K562 (cell line): ENCODE measurements around the gene FKBP11. TPM values are rescaled to one million over a fixed set of nuclear protein-coding genes. Genes with fewer than 3 reads are reported as not detected.
A peak's percentile ranks its signal among the peaks of the same experiment; 100 is the strongest.

Experiments used
- ATAC-seq: fragments of 200-7000 bp; cut with Tn5 transposase; 3 replicates; pipeline ENCODE4 v1.9.1; 2020; ENCODE audit warnings: moderate library complexity
- BruUV-seq: library from RNA; stranded (reverse); fragments of 400-500 nt; replicated peaks from 2 replicates; lab custom pipeline; 2021; lab: Mats Ljungman, UMichigan
- CTCF ChIA-PET: fragments of 300-600 bp; formaldehyde crosslinking; extraction: SDS; loops from one replicate; lab custom pipeline; 2021; ENCODE audit warnings: low intra/inter-chr PET ratio; lab: Yijun Ruan, JAX
- POLR2A ChIA-PET: fragments of 300-600, 350-650 bp; sonication (Branson Sonifier 250); formaldehyde crosslinking; extraction: SDS; loops from one replicate; lab custom pipeline; 2021; ENCODE audit warnings: antibody characterized with exemption, inconsistent platforms; lab: Yijun Ruan, JAX
- DNase-seq, 4 experiments: peaks; one replicate each; pipeline versions ENCODE4 v3.0.0 to v3.0.0-alpha.2; 2011 to 2018; ENCODE audit warnings: low spot score in 3 of 4, mixed read lengths in 3 of 4; ENCODE audit errors: extremely low read depth in 1 of 4
- FAIRE-seq: peaks from 2 replicates; lab custom pipeline; 2011; peaks lifted over from hg19 to GRCh38; lab: Jason Lieb, UNC
- H2AFZ ChIP-seq: 2 replicates; pipeline ENCODE4 v1.6.0; 2011; ENCODE audit warnings: low read depth, low read length, control low read depth, inconsistent platforms
- H3K27ac ChIP-seq: fragments of 200-600 bp; 3 replicates; pipeline ENCODE4 v1.8.0; 2011; ENCODE audit warnings: low read depth, mild to moderate bottlenecking, control low read depth, inconsistent platforms, low read length, moderate library complexity, mixed read lengths; ENCODE audit errors: extremely low read depth
- H3K27me3 ChIP-seq, 2 experiments: fragments of 300-600 bp in 1 of 2; 2 replicates in 1 of 2; 3 replicates in 1 of 2; pipeline versions ENCODE4 v1.6.0 to v1.8.0; 2011; ENCODE audit warnings: inconsistent platforms in 2 of 2, low read length in 2 of 2, mild to moderate bottlenecking in 1 of 2, mixed read lengths in 1 of 2, moderate library complexity in 1 of 2; ENCODE audit not compliant: control insufficient read depth in 2 of 2, insufficient read depth in 2 of 2
- H3K36me3 ChIP-seq: fragments of 300-600 bp; 3 replicates; pipeline ENCODE4 v1.8.0; 2011; ENCODE audit warnings: mild to moderate bottlenecking, low read length, inconsistent platforms; ENCODE audit not compliant: control insufficient read depth, insufficient read depth
- H3K4me1 ChIP-seq, 2 experiments: fragments of 200-600 bp in 1 of 2; replicated peaks in 1 of 2; 2 replicates in 1 of 2; 3 replicates in 1 of 2; pipeline versions ENCODE4 v1.5.1 to v1.8.0; 2011; ENCODE audit warnings: inconsistent platforms in 2 of 2, low read length in 2 of 2, mild to moderate bottlenecking in 1 of 2, mixed read lengths in 1 of 2, moderate library complexity in 1 of 2; ENCODE audit not compliant: control insufficient read depth in 2 of 2, insufficient read depth in 2 of 2
- H3K4me2 ChIP-seq: 2 replicates; pipeline ENCODE4 v1.6.1; 2011; ENCODE audit warnings: low read length, control low read depth, inconsistent platforms, mixed read lengths; ENCODE audit not compliant: insufficient read depth
- H3K4me3 ChIP-seq: fragments of 200-600 bp; sonication (generic), shearing (Covaris generic); 2 replicates; pipeline ENCODE4 v1.5.1; 2016; ENCODE audit warnings: control low read depth, inconsistent platforms
- H3K79me2 ChIP-seq: fragments of 200-600 bp; 3 replicates; pipeline ENCODE4 v1.8.0; 2011; ENCODE audit warnings: low read length, inconsistent platforms; ENCODE audit not compliant: control insufficient read depth, insufficient read depth
- H3K9ac ChIP-seq, 2 experiments: 2 replicates each; pipeline versions ENCODE4 v1.6.0 to v1.6.1; 2011; ENCODE audit warnings: low read depth in 2 of 2, low read length in 2 of 2, control low read depth in 1 of 2, inconsistent platforms in 1 of 2, mild to moderate bottlenecking in 1 of 2, mixed read lengths in 1 of 2; ENCODE audit not compliant: insufficient read depth in 1 of 2
- H3K9me1 ChIP-seq: one replicate; pipeline ENCODE4 v1.6.0; 2011; ENCODE audit warnings: inconsistent platforms, mild to moderate bottlenecking, low read length, moderate library complexity; ENCODE audit not compliant: control insufficient read depth, insufficient read depth
- H3K9me3 ChIP-seq: replicated peaks from 2 replicates; pipeline ENCODE4 v1.5.1; 2011; ENCODE audit warnings: low read depth, low read length, inconsistent platforms; ENCODE audit not compliant: control insufficient read depth, insufficient read depth
- H4K20me1 ChIP-seq: replicated peaks from 2 replicates; pipeline ENCODE4 v1.6.1; 2011; ENCODE audit warnings: low read length, inconsistent platforms, mixed read lengths; ENCODE audit not compliant: control insufficient read depth, insufficient read depth
- DDX20 ChIP-seq: fragments of 450-650 bp; IDR thresholded peaks from 2 replicates; pipeline ENCODE4 v1.6.1; 2016; ENCODE audit warnings: missing genetic modification characterization, low read depth, mild to moderate bottlenecking, missing compliant biosample characterization, moderate library complexity
- ETV1 ChIP-seq: fragments of 450-650 bp; conservative IDR thresholded peaks from 2 replicates; pipeline ENCODE4 v1.6.1; 2016; ENCODE audit warnings: missing genetic modification characterization, control low read depth, low read depth, missing compliant biosample characterization
- EWSR1 ChIP-seq: fragments of 450-650 bp; IDR thresholded peaks from 2 replicates; pipeline ENCODE4 v1.6.1; 2018; ENCODE audit warnings: borderline replicate concordance, mild to moderate bottlenecking, low read depth, moderate library complexity; ENCODE audit not compliant: partially characterized antibody
- GTF3C2 ChIP-seq: IDR thresholded peaks from 3 replicates; pipeline ENCODE4 v1.6.1; 2011; ENCODE audit warnings: borderline replicate concordance, mild to moderate bottlenecking, moderate library complexity; ENCODE audit not compliant: insufficient read length; ENCODE audit errors: extremely low read depth
- KDM2B ChIP-seq: fragments of 250-450 bp; sonication (Bioruptor Pico); IDR thresholded peaks from 2 replicates; pipeline ENCODE4 v1.8.0; 2021; ENCODE audit warnings: mild to moderate bottlenecking, moderate library complexity
- MAFF ChIP-seq: IDR thresholded peaks from 2 replicates; pipeline ENCODE4 v1.6.1; 2012; ENCODE audit warnings: low read length, improper control_type of control experiment
- MEF2D ChIP-seq: conservative IDR thresholded peaks from 2 replicates; pipeline ENCODE4 v1.6.1; 2016; ENCODE audit warnings: low read depth, missing genetic modification characterization, missing compliant biosample characterization
- PTRF ChIP-seq: fragments of 450-650 bp; IDR thresholded peaks from 2 replicates; pipeline ENCODE4 v1.6.1; 2016; ENCODE audit warnings: mild to moderate bottlenecking, missing genetic modification characterization, missing compliant biosample characterization
- ZBTB17 ChIP-seq: fragments of 450-650 bp; formaldehyde crosslinking; IDR thresholded peaks from 2 replicates; pipeline ENCODE4 v1.4.0; 2020; ENCODE audit warnings: mild to moderate bottlenecking
- ZNF124 ChIP-seq: sonication (generic); formaldehyde crosslinking; IDR thresholded peaks from 2 replicates; pipeline ENCODE4 v1.8.1; 2022; ENCODE audit warnings: missing genetic modification reagents
- ZNF445 ChIP-seq: fragments of 250-450 bp; sonication (Bioruptor Pico); IDR thresholded peaks from 2 replicates; pipeline ENCODE4 v1.4.0; 2020; ENCODE audit warnings: low read depth, mild to moderate bottlenecking, moderate library complexity
- ZNF551 ChIP-seq: fragments of 250-450 bp; sonication (Bioruptor Pico); IDR thresholded peaks from 2 replicates; pipeline ENCODE4 v1.5.0; 2021; ENCODE audit warnings: mild to moderate bottlenecking, moderate library complexity
- WGBS: fragments of 100-300 bp; shearing (Covaris generic); methylation state at CpG from one replicate; pipeline ENCODE4 v1.1.6; 2016; ENCODE audit warnings: low coverage, mixed read lengths; ENCODE audit not compliant: insufficient coverage; ENCODE audit errors: missing lambda C conversion rate; 5-methylcytosine and 5-hydroxymethylcytosine counted together
- in situ Hi-C: fragments of 300-500 bp; cut with MboI; formaldehyde crosslinking; loops from 4 replicates; pipeline ENCODE4 v1.15.0; 2018; ENCODE audit warnings: inconsistent platforms, mixed read lengths
- intact Hi-C: fragments of 100-400 bp; cut with micrococcal nuclease; formaldehyde crosslinking; loops from 2 replicates; pipeline ENCODE4 v1.14.2; 2022
- polyA plus RNA-seq, 8 experiments: library from polyadenylated mRNA; depleted of rRNA in 4 of 8; stranded (reverse) in 5 of 8; unstranded in 3 of 8; fragments of >200 nt; fragmentation: Nextera tagmentation in 2 of 8; fragmentation: Illumina TruSeq in 1 of 8; extraction: Ambion mirVana in 2 of 8; extraction: Trizol in 1 of 8; gene quantifications; 2 replicates each; pipeline versions ENCODE4 v1.2.1 to v1.2.3, GENCODE V29; 2011 to 2014; ENCODE audit warnings: inconsistent platforms in 1 of 8, missing spikeins in 1 of 8
- total RNA-seq, 7 experiments: library from RNA; depleted of rRNA in 6 of 7; stranded (reverse); fragments of >200 nt in 6 of 7; fragmentation: Illumina TruSeq in 2 of 7; extraction: Trizol in 2 of 7; gene quantifications; 2 replicates each; pipeline versions ENCODE4 v1.2.1 to v1.2.3, GENCODE V29; 2011 to 2021; ENCODE audit warnings: low replicate concordance in 1 of 7

The FKBP11 gene
- total and polyA plus RNA-seq, 9 of the 15 experiments (the other 6 are each of a cell fraction or from before 2014, with no cell fraction given) = 1.6 to 8.2 (median 5.8) TPM

GRCh38 chr12:48880647-48881046 is 44.6 kb downstream of the FKBP11 start:
- ATAC-seq (no peak), DNase-seq (no peak), FAIRE-seq (no peak)
- 28% methylated on average over 9 of the region's 9 CpGs for WGBS
- no peaks in the 10 kb centered on the region for H3K9me1 ChIP-seq
- H3K4me2 ChIP-seq = no peak overlapping the region
- H3K27me3 ChIP-seq = peaks cover 3 to 4% of the 10 kb centered on the region in 2 experiments; a peak in 1 of 5 replicates
- CTCF ChIA-PET = no interaction called here
- H3K4me1 ChIP-seq = peaks cover 9 to 13% of the 10 kb centered on the region in 2 experiments; a peak in 3 of 5 replicates
- intact Hi-C loops = no loop called here
- H3K36me3 ChIP-seq = no peaks in the 10 kb centered on the region
- POLR2A ChIA-PET = interaction anchor here (1.2 to 1.5 kb wide), 2 partner anchors 12 to 30 kb away, joined by 4 to 5 read pairs; no protein-coding TSS in a partner anchor
- H3K27ac ChIP-seq = no peak overlapping the region
- no peak overlapping the region for H2AFZ ChIP-seq
- no peak overlapping the region for H3K4me3 ChIP-seq
- no peak for TF ChIP-seq MAFF
- no peak for TF ChIP-seq ZNF551 (CRISPR knock-in tag)
- TF ChIP-seq MEF2D (tag) = no peak
- 0 out of 2 replicates have a peak, but pooled peaks have one; percentile 35 for TF ChIP-seq DDX20 (tag)
- TF ChIP-seq PTRF = no peak
- TF ChIP-seq ZNF124 (CRISPR knock-in tag) = no peak
- H4K20me1 ChIP-seq = no peaks in the 10 kb centered on the region
- BruUV-seq = no TSS peak
- no peaks in the 10 kb centered on the region for H3K9me3 ChIP-seq
- no peaks in the 10 kb centered on the region for H3K79me2 ChIP-seq
- no peak overlapping the region for H3K9ac ChIP-seq
- in situ Hi-C loops = no loop called here

- Histone ChIP-seq H3K9me1 (no peaks in the 10 kb centered on the region), H2AFZ (no peak overlapping the region), H3K9ac (no peak overlapping the region), H3K9me3 (no peaks in the 10 kb centered on the region), H3K4me1 (peaks cover 5 to 8% of the 10 kb centered on the region in 2 experiments; a peak in 3 of 5 replicates), H3K79me2 (no peaks in the 10 kb centered on the region), H3K4me3 (no peak overlapping the region), H3K27me3 (peaks cover 3 to 4% of the 10 kb centered on the region in 2 experiments; a peak in 1 of 5 replicates), H3K27ac (no peak overlapping the region), H3K4me2 (no peak overlapping the region), H3K36me3 (no peaks in the 10 kb centered on the region), H4K20me1 (no peaks in the 10 kb centered on the region)
- in situ Hi-C loops (no loop called here), intact Hi-C loops (no loop called here)
- CTCF ChIA-PET = interaction anchor here (0.6 kb wide), 1 partner anchor 23 kb away, joined by 3 read pairs; no protein-coding TSS in a partner anchor
- DNase-seq (no peak), ATAC-seq (no peak), FAIRE-seq (no peak)
- 44% methylated on average over 2 of the region's 2 CpGs for WGBS
- POLR2A ChIA-PET = interaction anchor here (0.6 to 1.2 kb wide), 2 partner anchors 27 to 99 kb away, joined by 3 to 6 read pairs; partner anchors contain the start of gene DDX23
- no TSS peak for BruUV-seq
- no peak for TF ChIP-seq EWSR1
- TF ChIP-seq GTF3C2 = no peak
- no peak for TF ChIP-seq ZNF445
- no peak for TF ChIP-seq ZBTB17
- TF ChIP-seq KDM2B (CRISPR knock-in tag) = no peak
- no peak for TF ChIP-seq ETV1
Measured at GRCh38 chr12:48878548-48878947, 46.7 kb downstream of the FKBP11 start.
